D721Med (cell line): Measurements from ENCODE around the gene TMEM125.

ENCODE experiments used
- DNase-seq: peaks from one replicate; pipeline ENCODE4 v3.0.0; 2011; ENCODE audit warnings: low spot score; ENCODE audit not compliant: insufficient read length
- FAIRE-seq: peaks from 2 replicates; lab custom pipeline; 2011; peaks lifted over from hg19 to GRCh38; lab: Jason Lieb, UNC
- TF ChIP-seq, protein P1 (sequence below): IDR thresholded peaks from 2 replicates; pipeline ENCODE4 v1.5.1; 2012; ENCODE audit warnings: mild to moderate bottlenecking, control low read depth; ENCODE audit not compliant: insufficient read depth; ENCODE audit errors: missing control alignments

TMEM125 gene

GRCh38 chr1:43279666-43280065 lies 9.9 kb downstream of the TMEM125 start:
- FAIRE-seq (no peak), DNase-seq (no peak)
- TF ChIP-seq, protein P1, sequence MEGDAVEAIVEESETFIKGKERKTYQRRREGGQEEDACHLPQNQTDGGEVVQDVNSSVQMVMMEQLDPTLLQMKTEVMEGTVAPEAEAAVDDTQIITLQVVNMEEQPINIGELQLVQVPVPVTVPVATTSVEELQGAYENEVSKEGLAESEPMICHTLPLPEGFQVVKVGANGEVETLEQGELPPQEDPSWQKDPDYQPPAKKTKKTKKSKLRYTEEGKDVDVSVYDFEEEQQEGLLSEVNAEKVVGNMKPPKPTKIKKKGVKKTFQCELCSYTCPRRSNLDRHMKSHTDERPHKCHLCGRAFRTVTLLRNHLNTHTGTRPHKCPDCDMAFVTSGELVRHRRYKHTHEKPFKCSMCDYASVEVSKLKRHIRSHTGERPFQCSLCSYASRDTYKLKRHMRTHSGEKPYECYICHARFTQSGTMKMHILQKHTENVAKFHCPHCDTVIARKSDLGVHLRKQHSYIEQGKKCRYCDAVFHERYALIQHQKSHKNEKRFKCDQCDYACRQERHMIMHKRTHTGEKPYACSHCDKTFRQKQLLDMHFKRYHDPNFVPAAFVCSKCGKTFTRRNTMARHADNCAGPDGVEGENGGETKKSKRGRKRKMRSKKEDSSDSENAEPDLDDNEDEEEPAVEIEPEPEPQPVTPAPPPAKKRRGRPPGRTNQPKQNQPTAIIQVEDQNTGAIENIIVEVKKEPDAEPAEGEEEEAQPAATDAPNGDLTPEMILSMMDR: no peak

GRCh38 chr1:43280692-43281091 lies 10.9 kb downstream of the TMEM125 start:
- no peak for DNase-seq
- TF ChIP-seq, protein P1: no peak
- no peak for FAIRE-seq

DNA sequence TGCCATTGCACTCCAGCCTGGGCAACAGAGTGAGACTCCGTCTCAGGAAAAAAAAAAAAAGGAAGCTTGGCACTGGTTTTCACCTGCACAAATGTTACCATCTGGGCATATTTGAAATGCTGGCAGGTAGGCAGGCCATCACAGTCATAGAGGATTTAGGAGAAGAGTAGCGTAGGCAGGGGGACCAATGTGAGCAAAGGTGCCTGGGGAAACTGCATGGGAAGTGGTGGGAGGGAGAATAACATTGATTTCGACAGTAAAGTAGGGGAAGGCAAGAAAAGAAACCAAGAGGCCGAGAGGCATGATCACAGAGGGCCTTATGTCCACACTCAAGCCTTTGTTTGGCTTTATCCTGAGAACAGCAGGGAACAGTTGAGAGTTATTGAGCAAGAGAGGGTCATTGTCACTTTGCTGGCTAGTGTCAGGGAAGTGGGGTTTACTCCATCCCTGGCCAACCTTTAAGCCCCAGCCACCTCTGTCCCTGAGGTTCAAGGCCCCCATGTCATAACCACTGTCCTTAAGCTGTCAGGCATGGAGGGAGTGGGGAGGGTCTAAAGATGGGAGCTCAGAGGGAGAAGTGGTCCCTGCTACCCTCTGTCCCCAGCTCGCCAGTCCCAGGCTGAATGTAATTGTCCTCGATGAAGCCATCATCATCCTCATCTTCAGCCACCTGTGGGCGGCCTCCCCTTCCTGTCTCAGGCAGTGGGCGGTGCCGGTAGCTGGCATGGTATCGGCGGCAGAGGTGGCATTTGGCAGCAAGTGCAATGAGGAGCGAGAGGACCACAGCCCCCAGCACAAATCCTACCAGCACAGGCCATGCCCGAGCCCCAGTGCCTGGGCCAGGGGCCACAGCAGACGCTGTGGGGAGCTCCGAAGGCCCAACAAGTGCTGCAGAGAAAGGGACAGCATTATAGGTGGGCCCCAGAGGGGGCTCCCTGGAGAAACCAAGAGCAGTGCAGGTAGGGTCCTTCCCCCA lies 12.7 kb downstream of the TMEM125 start:
- FAIRE-seq (no peak), DNase-seq (no peak)
- TF ChIP-seq, protein P1: no peak

DNA sequence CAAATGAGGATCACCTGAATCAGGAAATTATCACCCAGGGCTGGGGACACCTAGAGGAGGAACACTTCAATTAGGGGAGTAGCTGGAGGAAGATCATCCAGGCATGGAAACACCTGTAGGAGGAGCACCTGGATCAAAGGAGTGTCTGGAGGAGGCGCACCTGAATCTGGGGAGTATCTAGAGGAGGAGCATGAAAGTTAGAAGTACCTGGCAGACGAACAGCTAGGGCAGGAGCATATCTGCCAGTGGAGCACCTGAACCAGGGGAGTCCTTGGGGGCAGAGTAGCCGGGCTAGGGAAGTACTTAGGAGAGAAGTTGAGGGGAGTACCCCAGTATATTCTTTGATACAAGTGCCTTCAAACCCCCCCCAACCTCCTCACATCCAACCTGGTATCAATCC lies 14.3 kb downstream of the TMEM125 start:
- DNase-seq: no peak
- no peak for FAIRE-seq
- TF ChIP-seq, protein P1: no peak

DNA sequence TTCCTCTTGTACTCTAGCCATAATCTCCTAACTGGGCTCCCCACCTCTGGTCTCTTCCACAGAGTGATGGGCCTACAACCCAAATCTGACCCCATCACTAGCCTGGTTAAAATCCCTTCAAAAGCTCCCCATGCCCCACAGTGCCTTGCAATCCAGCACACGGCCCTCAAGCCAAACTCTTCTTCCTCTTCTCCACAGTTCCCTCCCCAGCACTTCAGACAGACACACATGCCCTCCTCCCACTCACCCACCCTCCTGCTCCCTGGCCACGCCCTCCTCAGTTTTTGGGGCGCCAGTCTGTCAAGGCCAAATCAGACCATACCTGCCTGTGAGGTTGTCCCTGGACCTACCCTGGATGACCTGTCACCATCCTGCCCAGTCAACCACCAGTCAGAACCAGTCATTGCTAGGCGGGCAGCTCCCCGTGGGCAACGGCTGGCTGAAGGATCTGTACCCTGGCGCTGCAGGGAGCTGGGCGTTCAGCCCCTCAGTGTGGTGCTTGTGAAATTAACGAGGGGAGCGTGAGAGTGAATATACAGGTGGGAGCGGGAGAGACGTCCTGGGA lies 14.8 kb downstream of the TMEM125 start:
- FAIRE-seq: no peak
- no peak for DNase-seq
- TF ChIP-seq, protein P1: no peak

- TF ChIP-seq, protein P1: no peak
- DNase-seq: no peak
- FAIRE-seq: no peak
Observed at GRCh38 chr1:43285269-43285990, 15.6 kb downstream of the TMEM125 start, which contains the start of gene C1orf210. Gene C1orf210 (minus strand): TSS chr1:43285581. CDS start chr1:43283270, 2,311 bp downstream.
